Activated CD8-positive, alpha-beta T cell treated with anti-CD3 and anti-CD28 coated beads for 36 hours (primary cell): ENCODE data around the gene REV1. TPM values are rescaled to one million over a fixed set of nuclear protein-coding genes. Genes with fewer than 3 reads are reported as not detected.

ENCODE experiments used
- ATAC-seq: fragments of 200-7000 bp; cut with Tn5 transposase; one replicate; pipeline ENCODE4 v1.10.0; 2021; ENCODE audit warnings: mild to moderate bottlenecking, moderate library complexity
- CTCF ChIA-PET: fragments of 350-600 bp; sonication (Branson Sonifier 250); formaldehyde crosslinking; loops from one replicate; lab custom pipeline; 2021; ENCODE audit warnings: antibody characterized with exemption; lab: Charles Lee
- POLR2A ChIA-PET: fragments of 350-600 bp; sonication (Branson Sonifier 250); formaldehyde crosslinking; loops from one replicate; lab custom pipeline; 2021; ENCODE audit warnings: antibody characterized with exemption; lab: Charles Lee
- DNase-seq: peaks from one replicate; pipeline ENCODE4 v3.0.0-alpha.2; 2020
- H3K27ac Mint-ChIP-seq: one replicate; pipeline ENCODE4 v1.8.0; 2021; ENCODE audit warnings: mild to moderate bottlenecking, mixed read lengths
- H3K27me3 Mint-ChIP-seq: one replicate; pipeline ENCODE4 v1.8.0; 2021; ENCODE audit warnings: mixed read lengths
- H3K36me3 Mint-ChIP-seq: one replicate; pipeline ENCODE4 v1.8.0; 2021; ENCODE audit warnings: low read depth, mixed read lengths
- H3K4me1 Mint-ChIP-seq: one replicate; pipeline ENCODE4 v1.8.0; 2021; ENCODE audit warnings: low read depth, mixed read lengths
- H3K4me3 Mint-ChIP-seq: one replicate; pipeline ENCODE4 v1.8.0; 2021; ENCODE audit warnings: mild to moderate bottlenecking, moderate library complexity, mixed read lengths
- H3K9me3 Mint-ChIP-seq: one replicate; pipeline ENCODE4 v1.8.0; 2021; ENCODE audit warnings: mixed read lengths
- CTCF ChIP-seq: fragments of 200-600 bp; IDR thresholded peaks from one replicate; pipeline ENCODE4 v1.8.0; 2022; ENCODE audit warnings: antibody characterized with exemption, mild to moderate bottlenecking
- intact Hi-C: fragments of 100-400 bp; cut with micrococcal nuclease; formaldehyde crosslinking; loops from one replicate; pipeline ENCODE4 v1.10.0; 2022
- total RNA-seq, 2 experiments: library from RNA; stranded (reverse); gene quantifications; one replicate each; pipeline ENCODE4 v1.2.3, GENCODE V29; 2021

REV1 gene
- total RNA-seq, 2 experiments from 2014 or later, result 29.2 to 31.1 TPM

GRCh38 chr2:99520195-99520594, 30.4 kb upstream of the REV1 start:
- H3K4me1 Mint-ChIP-seq, result no peaks in the 10 kb centered on the region
- TF ChIP-seq CTCF, result no peak
- CTCF ChIA-PET, result interaction anchor here (1.5 kb wide), 1 partner anchor 39 kb away, joined by 3 read pairs; no protein-coding TSS in a partner anchor
- no peak overlapping the region for H3K27ac Mint-ChIP-seq
- no peak for DNase-seq
- no peaks in the 10 kb centered on the region for H3K36me3 Mint-ChIP-seq
- POLR2A ChIA-PET, result no interaction called here
- no peak overlapping the region for H3K4me3 Mint-ChIP-seq
- no peaks in the 10 kb centered on the region for H3K9me3 Mint-ChIP-seq
- no peak for ATAC-seq
- intact Hi-C loops, result no loop called here
- H3K27me3 Mint-ChIP-seq, result peaks cover 6% of the 10 kb centered on the region

DNA sequence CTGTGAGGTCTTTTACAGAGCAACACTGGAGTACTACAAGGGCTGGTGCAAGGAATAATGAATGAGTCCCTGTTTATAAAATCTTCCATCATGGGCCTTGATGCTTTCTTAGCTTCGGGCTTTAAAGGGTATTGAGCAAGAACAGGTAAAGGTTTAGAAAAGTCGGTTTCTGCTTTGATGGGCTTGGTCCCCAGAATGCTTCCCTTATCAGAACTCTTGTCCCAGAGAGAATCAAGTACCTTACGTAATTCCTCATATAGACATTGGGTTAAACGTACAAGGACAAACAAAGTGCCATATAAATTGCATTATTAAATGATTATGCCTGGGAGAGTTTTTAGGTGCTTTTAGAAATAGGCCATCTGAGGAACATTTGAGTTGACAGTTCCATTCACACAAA, 24.5 kb upstream of the REV1 start:
- Mint-ChIP-seq H3K36me3 (no peaks in the 10 kb centered on the region), H3K9me3 (no peaks in the 10 kb centered on the region), H3K27ac (no peak overlapping the region), H3K4me1 (no peaks in the 10 kb centered on the region), H3K27me3 (peaks cover 3% of the 10 kb centered on the region), H3K4me3 (no peak overlapping the region)
- CTCF ChIA-PET, result no interaction called here
- ATAC-seq (no peak), DNase-seq (no peak)
- TF ChIP-seq CTCF, result no peak
- POLR2A ChIA-PET, result no interaction called here
- intact Hi-C loops, result no loop called here

GRCh38 chr2:99512181-99512591, 22.4 kb upstream of the REV1 start:
- TF ChIP-seq CTCF, result no peak
- Mint-ChIP-seq H3K9me3 (no peaks in the 10 kb centered on the region), H3K4me1 (no peaks in the 10 kb centered on the region), H3K36me3 (no peaks in the 10 kb centered on the region), H3K4me3 (no peak overlapping the region), H3K27me3 (no peaks in the 10 kb centered on the region), H3K27ac (no peak overlapping the region)
- ChIA-PET POLR2A (no interaction called here), CTCF (no interaction called here)
- intact Hi-C loops, result no loop called here
- no peak for ATAC-seq
- no peak for DNase-seq

DNA sequence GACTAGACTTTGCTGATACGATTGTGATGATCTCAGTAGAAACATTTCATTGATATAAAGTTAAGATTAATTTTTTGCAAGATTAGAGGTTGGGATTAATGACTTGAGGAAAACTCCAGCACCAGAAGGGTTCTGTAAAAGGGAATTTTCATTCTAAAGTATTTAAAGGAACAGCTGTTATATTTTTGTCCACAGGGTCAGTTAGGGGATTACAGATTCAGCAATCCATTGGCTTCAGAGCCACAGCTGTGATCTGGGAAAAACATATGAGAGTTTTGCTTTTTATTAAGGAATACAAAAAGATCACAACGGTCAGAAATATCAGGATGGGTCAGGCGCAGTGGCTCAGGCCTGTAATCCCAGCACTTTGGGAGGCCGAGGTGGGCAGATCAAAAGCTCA, 19.6 kb upstream of the REV1 start:
- CTCF ChIA-PET, result no interaction called here
- DNase-seq (no peak), ATAC-seq (no peak)
- intact Hi-C loops, result no loop called here
- no peak overlapping the region for H3K27ac Mint-ChIP-seq
- H3K36me3 Mint-ChIP-seq, result no peaks in the 10 kb centered on the region
- peaks cover 9% of the 10 kb centered on the region for H3K4me1 Mint-ChIP-seq
- TF ChIP-seq CTCF, result no peak
- no peak overlapping the region for H3K4me3 Mint-ChIP-seq
- POLR2A ChIA-PET, result no interaction called here
- no peaks in the 10 kb centered on the region for H3K27me3 Mint-ChIP-seq
- H3K9me3 Mint-ChIP-seq, result no peaks in the 10 kb centered on the region

DNA sequence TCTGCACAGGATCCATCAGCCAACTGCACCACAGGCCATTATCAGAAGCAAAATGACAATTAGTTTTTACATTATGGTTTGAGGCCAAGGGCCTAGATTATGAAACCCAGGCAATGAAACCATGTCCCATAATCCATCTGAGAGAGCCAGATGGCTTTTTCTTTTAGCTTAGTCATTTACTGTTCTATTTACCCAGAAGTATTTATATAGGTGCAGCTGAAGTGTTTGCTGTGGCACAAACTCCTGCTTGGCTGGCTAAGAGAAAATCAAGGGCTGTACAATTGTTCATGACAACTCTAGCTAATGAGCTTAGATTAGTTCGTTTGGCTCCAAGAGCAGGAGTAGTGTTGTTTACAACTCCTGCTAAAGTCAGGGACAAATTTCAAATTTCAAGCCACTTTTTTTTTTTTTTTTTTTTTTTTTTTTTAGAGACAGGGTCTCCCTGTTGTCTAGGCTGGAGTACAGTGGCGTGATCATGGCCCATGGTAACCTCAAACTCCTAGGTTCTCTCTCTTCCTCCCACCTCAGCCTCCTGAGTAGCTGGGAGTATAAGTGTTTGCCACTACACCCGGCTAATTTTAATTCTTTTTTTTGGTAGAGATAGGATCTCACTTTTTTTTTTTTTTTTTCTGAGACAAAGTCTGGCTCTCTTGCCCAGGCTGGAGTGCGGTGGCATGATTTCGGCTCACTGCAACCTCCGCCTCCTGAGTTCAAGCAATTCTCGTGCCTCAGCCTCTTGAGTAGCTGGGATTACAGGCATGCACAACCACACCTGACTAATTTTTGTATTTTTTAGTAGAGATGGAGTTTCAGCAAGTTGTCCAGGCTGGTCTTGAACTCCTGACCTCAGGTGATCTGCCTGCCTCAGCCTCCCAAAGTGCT, 18.4 kb upstream of the REV1 start:
- H3K9me3 Mint-ChIP-seq, result no peaks in the 10 kb centered on the region
- no peak overlapping the region for H3K4me3 Mint-ChIP-seq
- ATAC-seq (no peak), DNase-seq (no peak)
- H3K27me3 Mint-ChIP-seq, result no peaks in the 10 kb centered on the region
- no peak overlapping the region for H3K27ac Mint-ChIP-seq
- H3K36me3 Mint-ChIP-seq, result no peaks in the 10 kb centered on the region
- POLR2A ChIA-PET, result no interaction called here
- CTCF ChIA-PET, result no interaction called here
- peaks cover 16% of the 10 kb centered on the region for H3K4me1 Mint-ChIP-seq
- intact Hi-C loops, result no loop called here
- no peak for TF ChIP-seq CTCF
